Esophagus squamous epithelium (tissue), 5 donors: ENCODE measurements around the gene ZNF488. TPM values are rescaled to one million over a fixed set of nuclear protein-coding genes. Genes with fewer than 3 reads are reported as not detected.

Experiments used
- DNase-seq: peaks from one replicate; lab custom pipeline; 2025; lab: John Stamatoyannopoulos, UW
- H3K27ac ChIP-seq, 4 donors: fragments of 200-600 bp; sonication (generic); one replicate each; pipeline ENCODE4 v1.5.1; 2016 to 2019; ENCODE audit warnings: mild to moderate bottlenecking in 1 of 4
- H3K27me3 ChIP-seq, 4 donors: fragments of 200-600 bp; sonication (generic); 1 replicate in 3 of 4; 2 replicates in 1 of 4; pipeline versions ENCODE4 v1.5.1 to v1.6.0; 2017 to 2021; ENCODE audit warnings: antibody characterized with exemption in 1 of 4
- H3K36me3 ChIP-seq, 3 donors: fragments of 200-600 bp; sonication (generic); one replicate each; pipeline ENCODE4 v1.5.1; 2016 to 2019
- H3K4me1 ChIP-seq, 3 donors: fragments of 200-600 bp; sonication (generic); one replicate each; pipeline ENCODE4 v1.5.1; 2017 to 2019
- H3K4me3 ChIP-seq, 4 donors: fragments of 200-600 bp; sonication (generic); 1 replicate in 3 of 4; 2 replicates in 1 of 4; pipeline ENCODE4 v1.5.1; 2016 to 2019; ENCODE audit warnings: mild to moderate bottlenecking in 2 of 4, moderate library complexity in 1 of 4
- H3K9me3 ChIP-seq, 3 donors: fragments of 200-600 bp; sonication (generic); one replicate each; pipeline ENCODE4 v1.5.1; 2016 to 2019
- POLR2A ChIP-seq, 4 donors: fragments of 450-650 bp; IDR thresholded peaks; one replicate each; pipeline ENCODE4 v1.6.1; 2017; ENCODE audit warnings: antibody characterized with exemption in 4 of 4, mild to moderate bottlenecking in 4 of 4, moderate library complexity in 3 of 4
- WGBS, 2 donors: methylation state at CpG; one replicate each; pipeline ENCODE4 v1.1.5; 2018; 5-methylcytosine and 5-hydroxymethylcytosine counted together
- intact Hi-C: fragments of 100-400 bp; cut with DNase I; formaldehyde crosslinking; loops from one replicate; pipeline ENCODE4 v1.15.0; 2022
- total RNA-seq, 4 donors: library from RNA; depleted of rRNA; stranded (reverse); fragments of >200 nt; gene quantifications; one replicate each; pipeline ENCODE4 v1.1.0, GENCODE V29; 2016
- TF ChIP-seq, protein P1 (sequence below), 6 experiments: fragments of 450-650 bp in 4 of 6; fragments of 200-600 bp in 2 of 6; sonication (generic) in 2 of 6; IDR thresholded peaks; one replicate each; pipeline ENCODE4 v1.5.1; 2016 to 2019; ENCODE audit warnings: antibody characterized with exemption in 6 of 6, mild to moderate bottlenecking in 4 of 6, moderate library complexity in 4 of 6
- donor health status: DM: yes; HTN: yes; CAD: no.

The ZNF488 gene
- total RNA-seq, 4 donors from 2014 or later = 0.29 to 1.4 (median 0.73) TPM

DNA sequence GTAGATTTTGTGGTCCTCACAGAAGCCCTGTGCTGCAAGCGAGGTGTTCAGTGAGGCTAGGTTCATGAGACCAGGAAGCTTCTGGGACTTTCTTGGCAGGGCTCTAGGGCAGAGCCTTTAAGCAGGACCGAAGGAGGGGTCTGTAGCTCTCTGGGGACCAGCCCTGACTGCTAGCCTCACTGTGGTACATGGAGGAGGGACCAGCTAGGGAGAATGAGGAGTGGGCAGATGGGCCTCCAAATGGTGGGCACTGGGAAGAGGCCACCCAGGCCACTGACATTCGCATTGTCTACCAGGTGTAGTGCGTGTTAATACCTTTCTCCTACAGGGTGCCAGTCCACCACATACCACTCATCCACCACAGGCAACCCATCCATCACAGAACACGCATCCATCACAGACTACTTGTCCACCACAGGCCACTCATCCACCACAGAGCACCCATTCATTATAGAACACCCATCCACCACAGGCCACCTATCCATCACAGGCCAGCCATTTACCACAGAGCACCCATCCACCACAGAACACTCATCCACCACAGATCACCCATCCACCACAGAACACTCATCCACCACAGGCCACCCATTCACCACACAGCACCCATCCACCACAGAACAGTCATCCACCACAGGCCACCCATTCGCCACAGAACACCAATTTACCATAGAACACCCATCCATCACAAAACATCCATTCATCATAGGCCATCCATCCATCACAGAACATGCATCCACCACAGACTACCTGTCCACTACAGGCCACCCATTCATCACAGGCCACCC is 31.6 kb upstream of the ZNF488 start:
- Histone ChIP-seq H3K9me3 (no peaks in the 10 kb centered on the region), H3K27ac (no peak overlapping the region), H3K4me3 (no peak overlapping the region), H3K27me3 (no peaks in the 10 kb centered on the region), H3K4me1 (peaks cover 0 to under 1% (median 0%) of the 10 kb centered on the region in 3 donors), H3K36me3 (no peaks in the 10 kb centered on the region)
- DNase-seq = no peak
- intact Hi-C loops = no loop called here
- WGBS, 2 donors = 88 to 89% methylated on average over 4 to 5 of the region's 6 CpGs
- TF ChIP-seq, protein P1, sequence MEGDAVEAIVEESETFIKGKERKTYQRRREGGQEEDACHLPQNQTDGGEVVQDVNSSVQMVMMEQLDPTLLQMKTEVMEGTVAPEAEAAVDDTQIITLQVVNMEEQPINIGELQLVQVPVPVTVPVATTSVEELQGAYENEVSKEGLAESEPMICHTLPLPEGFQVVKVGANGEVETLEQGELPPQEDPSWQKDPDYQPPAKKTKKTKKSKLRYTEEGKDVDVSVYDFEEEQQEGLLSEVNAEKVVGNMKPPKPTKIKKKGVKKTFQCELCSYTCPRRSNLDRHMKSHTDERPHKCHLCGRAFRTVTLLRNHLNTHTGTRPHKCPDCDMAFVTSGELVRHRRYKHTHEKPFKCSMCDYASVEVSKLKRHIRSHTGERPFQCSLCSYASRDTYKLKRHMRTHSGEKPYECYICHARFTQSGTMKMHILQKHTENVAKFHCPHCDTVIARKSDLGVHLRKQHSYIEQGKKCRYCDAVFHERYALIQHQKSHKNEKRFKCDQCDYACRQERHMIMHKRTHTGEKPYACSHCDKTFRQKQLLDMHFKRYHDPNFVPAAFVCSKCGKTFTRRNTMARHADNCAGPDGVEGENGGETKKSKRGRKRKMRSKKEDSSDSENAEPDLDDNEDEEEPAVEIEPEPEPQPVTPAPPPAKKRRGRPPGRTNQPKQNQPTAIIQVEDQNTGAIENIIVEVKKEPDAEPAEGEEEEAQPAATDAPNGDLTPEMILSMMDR (IDR thresholded peaks at IDR 0.05) = no peak
- TF ChIP-seq POLR2A (IDR thresholded peaks at IDR 0.05) = no peak

DNA sequence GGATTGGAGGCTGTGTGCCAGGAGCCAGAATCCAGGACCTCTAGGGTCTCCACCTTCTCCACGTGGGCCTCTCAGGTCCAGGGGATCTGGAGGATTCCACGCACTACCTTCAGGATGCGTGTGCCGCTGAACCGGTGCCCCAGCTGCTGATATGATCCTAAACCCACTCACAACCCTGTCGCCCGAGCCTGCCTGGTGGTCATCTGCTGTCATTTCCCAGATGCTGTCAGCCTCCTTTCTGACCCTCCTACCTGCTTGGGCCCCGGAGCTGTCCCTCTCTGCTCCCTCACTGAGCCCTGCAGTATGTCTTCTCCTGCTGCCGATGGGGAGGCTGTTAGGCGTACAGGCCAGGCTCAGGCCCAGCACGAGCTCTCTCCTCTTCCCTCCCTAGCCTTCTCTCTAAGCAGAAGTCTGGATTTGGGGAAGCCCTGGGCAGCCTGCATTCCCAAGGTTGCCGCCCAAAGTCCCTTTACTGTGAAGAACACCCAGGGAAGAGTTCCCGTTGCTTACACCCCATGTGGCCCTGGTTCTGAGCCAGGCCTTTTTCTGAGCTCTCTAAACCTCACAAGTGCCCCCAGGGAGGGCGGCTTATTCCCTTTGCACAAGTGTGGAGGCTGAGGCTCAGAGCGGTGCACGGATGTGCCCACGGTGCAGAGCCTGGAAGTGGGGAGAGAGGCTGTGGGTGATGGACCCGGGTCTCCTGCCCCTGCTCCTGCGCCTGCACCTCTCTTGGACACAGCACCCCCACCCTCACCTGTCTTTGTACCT is 30.8 kb upstream of the ZNF488 start:
- peaks cover 0 to 8% (median 2%) of the 10 kb centered on the region in 3 donors for H3K4me1 ChIP-seq
- H3K27me3 ChIP-seq = no peaks in the 10 kb centered on the region
- 78 to 86% methylated on average over 6 to 8 of the region's 19 CpGs for WGBS, 2 donors
- H3K9me3 ChIP-seq = no peaks in the 10 kb centered on the region
- H3K36me3 ChIP-seq = no peaks in the 10 kb centered on the region
- no peak overlapping the region for H3K27ac ChIP-seq
- intact Hi-C loops = no loop called here
- TF ChIP-seq, protein P1 (IDR thresholded peaks at IDR 0.05) = no peak
- no peak for TF ChIP-seq POLR2A (IDR thresholded peaks at IDR 0.05)
- no peak for DNase-seq
- H3K4me3 ChIP-seq = no peak overlapping the region

GRCh38 chr10:47414227-47414592 is 30.1 kb upstream of the ZNF488 start:
- intact Hi-C loops = no loop called here
- H3K27ac ChIP-seq = no peak overlapping the region
- no peak for TF ChIP-seq POLR2A (IDR thresholded peaks at IDR 0.05)
- TF ChIP-seq, protein P1 (IDR thresholded peaks at IDR 0.05) = no peak
- no peaks in the 10 kb centered on the region for H3K9me3 ChIP-seq
- WGBS, 2 donors = 92% methylated on average over 2 of the region's 2 CpGs; no CpG with 5 or more reads in 1 of the 2 donors
- no peaks in the 10 kb centered on the region for H3K27me3 ChIP-seq
- no peaks in the 10 kb centered on the region for H3K36me3 ChIP-seq
- DNase-seq = no peak
- no peak overlapping the region for H3K4me3 ChIP-seq
- H3K4me1 ChIP-seq = peaks cover 0 to 15% (median 4%) of the 10 kb centered on the region in 3 donors

GRCh38 chr10:47413531-47414226 is 29.6 kb upstream of the ZNF488 start:
- Histone ChIP-seq H3K4me1 (peaks cover 0 to 17% (median 4%) of the 10 kb centered on the region in 3 donors), H3K9me3 (no peaks in the 10 kb centered on the region), H3K4me3 (no peak overlapping the region), H3K36me3 (no peaks in the 10 kb centered on the region), H3K27me3 (no peaks in the 10 kb centered on the region), H3K27ac (no peak overlapping the region)
- no peak for DNase-seq
- intact Hi-C loops = no loop called here
- no peak for TF ChIP-seq POLR2A (IDR thresholded peaks at IDR 0.05)
- TF ChIP-seq, protein P1 (IDR thresholded peaks at IDR 0.05) = no peak
- 83 to 84% methylated on average over 12 to 14 of the region's 14 CpGs for WGBS, 2 donors
